Vagina (tissue), 2 donors: ENCODE data around the gene TBX10.

Experiments
- POLR2A ChIP-seq, 2 donors: fragments of 450-650 bp; IDR thresholded peaks; one replicate each; pipeline ENCODE4 v1.6.1; 2017; ENCODE audit warnings: antibody characterized with exemption in 2 of 2, mild to moderate bottlenecking in 2 of 2, moderate library complexity in 2 of 2
- TF ChIP-seq, protein P1 (sequence below), 3 experiments: fragments of 450-650 bp in 2 of 3; fragments of 200-600 bp in 1 of 3; sonication (generic) in 1 of 3; IDR thresholded peaks; one replicate each; pipeline ENCODE4 v1.5.1; 2017 to 2019; ENCODE audit warnings: antibody characterized with exemption in 3 of 3, mild to moderate bottlenecking in 2 of 3, moderate library complexity in 2 of 3

DNA sequence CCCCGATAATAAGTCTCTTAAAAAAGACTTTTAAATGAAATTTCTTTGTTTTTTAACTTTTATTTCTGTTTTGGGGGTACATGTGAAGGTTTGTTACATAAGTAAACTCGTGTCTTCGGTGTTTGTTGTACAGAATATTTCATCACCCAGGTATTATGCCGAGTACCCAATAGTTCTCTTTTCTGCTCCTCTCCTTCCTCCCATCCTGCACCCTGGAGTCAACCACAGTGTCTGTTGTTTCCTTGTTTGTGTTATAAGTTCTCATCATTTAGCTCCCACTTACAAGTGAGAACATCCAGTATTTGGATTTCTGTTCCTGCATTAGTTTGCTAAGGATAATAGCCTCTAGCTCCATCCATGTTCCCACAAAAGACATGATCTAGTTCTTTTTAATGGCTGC, 57.6 kb downstream of the TBX10 start:
- TF ChIP-seq, protein P1, sequence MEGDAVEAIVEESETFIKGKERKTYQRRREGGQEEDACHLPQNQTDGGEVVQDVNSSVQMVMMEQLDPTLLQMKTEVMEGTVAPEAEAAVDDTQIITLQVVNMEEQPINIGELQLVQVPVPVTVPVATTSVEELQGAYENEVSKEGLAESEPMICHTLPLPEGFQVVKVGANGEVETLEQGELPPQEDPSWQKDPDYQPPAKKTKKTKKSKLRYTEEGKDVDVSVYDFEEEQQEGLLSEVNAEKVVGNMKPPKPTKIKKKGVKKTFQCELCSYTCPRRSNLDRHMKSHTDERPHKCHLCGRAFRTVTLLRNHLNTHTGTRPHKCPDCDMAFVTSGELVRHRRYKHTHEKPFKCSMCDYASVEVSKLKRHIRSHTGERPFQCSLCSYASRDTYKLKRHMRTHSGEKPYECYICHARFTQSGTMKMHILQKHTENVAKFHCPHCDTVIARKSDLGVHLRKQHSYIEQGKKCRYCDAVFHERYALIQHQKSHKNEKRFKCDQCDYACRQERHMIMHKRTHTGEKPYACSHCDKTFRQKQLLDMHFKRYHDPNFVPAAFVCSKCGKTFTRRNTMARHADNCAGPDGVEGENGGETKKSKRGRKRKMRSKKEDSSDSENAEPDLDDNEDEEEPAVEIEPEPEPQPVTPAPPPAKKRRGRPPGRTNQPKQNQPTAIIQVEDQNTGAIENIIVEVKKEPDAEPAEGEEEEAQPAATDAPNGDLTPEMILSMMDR (IDR thresholded peaks at IDR 0.05), result no peak
- TF ChIP-seq POLR2A (IDR thresholded peaks at IDR 0.05), result no peak
